HEK293 (cell line): ENCODE results near the gene ROBO4.

Source experiments
- CTCF ChIP-seq: fragments of 450-650 bp; formaldehyde crosslinking; IDR thresholded peaks from 2 replicates; pipeline ENCODE4 v1.5.1; 2016; ENCODE audit warnings: missing biosample characterization, missing genetic modification characterization
- PRDM4 ChIP-seq: fragments of 450-650 bp; formaldehyde crosslinking; IDR thresholded peaks from 2 replicates; pipeline ENCODE4 v1.5.1; 2017; ENCODE audit warnings: missing biosample characterization, missing genetic modification characterization
- TRIM28 ChIP-seq: IDR thresholded peaks from 2 replicates; pipeline ENCODE4 v1.6.1; 2011; ENCODE audit warnings: low read length, control low read depth, borderline replicate concordance
- ZNF138 ChIP-seq: fragments of 450-650 bp; formaldehyde crosslinking; IDR thresholded peaks from 2 replicates; pipeline ENCODE4 v1.5.1; 2016; ENCODE audit warnings: missing biosample characterization, missing genetic modification characterization, borderline replicate concordance
- ZNF26 ChIP-seq: fragments of 450-650 bp; formaldehyde crosslinking; IDR thresholded peaks from 2 replicates; pipeline ENCODE4 v1.5.1; 2016; ENCODE audit warnings: missing biosample characterization, missing genetic modification characterization
- ZNF274 ChIP-seq, 2 experiments: fragments of 200-500 bp in 1 of 2; fragments of 450-650 bp in 1 of 2; sonication (Bioruptor generic) in 1 of 2; formaldehyde crosslinking in 1 of 2; IDR thresholded peaks; 2 replicates each; pipeline versions ENCODE4 v1.5.1 to v1.6.1; 2014 to 2016; ENCODE audit warnings: borderline replicate concordance in 1 of 2, inconsistent platforms in 1 of 2, low read length in 1 of 2, missing biosample characterization in 1 of 2, missing genetic modification characterization in 1 of 2
- ZNF302 ChIP-seq: fragments of 450-650 bp; formaldehyde crosslinking; IDR thresholded peaks from 2 replicates; pipeline ENCODE4 v1.5.1; 2016; ENCODE audit warnings: missing biosample characterization, missing genetic modification characterization, low read depth
- ZNF324 ChIP-seq: fragments of 450-650 bp; formaldehyde crosslinking; IDR thresholded peaks from 2 replicates; pipeline ENCODE4 v1.5.1; 2016; ENCODE audit warnings: missing biosample characterization, missing genetic modification characterization
- ZNF544 ChIP-seq: fragments of 450-650 bp; formaldehyde crosslinking; IDR thresholded peaks from 2 replicates; pipeline ENCODE4 v1.5.0; 2017; ENCODE audit warnings: missing biosample characterization, missing genetic modification characterization
- ZNF707 ChIP-seq: fragments of 450-650 bp; formaldehyde crosslinking; IDR thresholded peaks from 2 replicates; pipeline ENCODE4 v1.5.1; 2016; ENCODE audit warnings: missing biosample characterization, missing genetic modification characterization
- ZNF747 ChIP-seq: fragments of 450-650 bp; formaldehyde crosslinking; IDR thresholded peaks from 2 replicates; pipeline ENCODE4 v1.5.1; 2016; ENCODE audit warnings: missing biosample characterization, missing genetic modification characterization
- ZNF776 ChIP-seq: fragments of 450-650 bp; formaldehyde crosslinking; IDR thresholded peaks from 2 replicates; pipeline ENCODE4 v1.5.0; 2017; ENCODE audit warnings: missing biosample characterization, missing genetic modification characterization, borderline replicate concordance

- TF ChIP-seq ZNF274 (IDR thresholded peaks at IDR 0.05; ENCODE audit: low read length), result no peak
- no peak for TF ChIP-seq ZNF274 (tag by site-specific recombination; IDR thresholded peaks at IDR 0.05; ENCODE audit: borderline replicate concordance)
- TF ChIP-seq CTCF (tag by site-specific recombination), result peak; percentile 66; the same call in 1 of the 2 replicates
- no peak for TF ChIP-seq ZNF776
- no peak for TF ChIP-seq ZNF26 (tag by site-specific recombination)
- no peak for TF ChIP-seq ZNF707
- TF ChIP-seq PRDM4, result no peak
- no peak for TF ChIP-seq ZNF324
- TF ChIP-seq ZNF302 (tag by site-specific recombination), result no peak
- TF ChIP-seq ZNF747, result no peak
- TF ChIP-seq ZNF544 (tag by site-specific recombination), result no peak
- TF ChIP-seq ZNF138, result no peak
- TF ChIP-seq TRIM28, result 0 out of 2 replicates have a peak, but pooled peaks have one; percentile 11
These were observed 31.5 kb downstream of the ROBO4 start for GRCh38 chr11:124865902-124866851.
